B cell (primary cell): ENCODE results near the gene AGFG2. TPM values are rescaled to one million over a fixed set of nuclear protein-coding genes. Genes with fewer than 3 reads are reported as not detected.
"Not testable (repeated sequence)": the region's sequence is repeated elsewhere in the genome, so short reads cannot be mapped to it uniquely, and the experiment has no call there.

Experiments used
- ATAC-seq: fragments of 200-7000 bp; cut with Tn5 transposase; one replicate; pipeline ENCODE4 v1.10.0; 2021; ENCODE audit warnings: low read depth, mild to moderate bottlenecking, moderate number of reproducible peaks, moderate library complexity
- CTCF ChIA-PET: fragments of 350-600 bp; sonication (Branson Sonifier 250); formaldehyde crosslinking; loops from one replicate; lab custom pipeline; 2021; ENCODE audit warnings: antibody characterized with exemption, inconsistent platforms; lab: Charles Lee
- POLR2A ChIA-PET: fragments of 350-600 bp; sonication (Branson Sonifier 250); formaldehyde crosslinking; loops from one replicate; lab custom pipeline; 2021; ENCODE audit warnings: antibody characterized with exemption; lab: Charles Lee
- DNase-seq: peaks from one replicate; pipeline ENCODE4 v3.0.0; 2013
- H2AFZ ChIP-seq: 2 replicates; pipeline ENCODE4 v1.6.1; 2012; ENCODE audit warnings: mild to moderate bottlenecking, low read depth, low read length; ENCODE audit not compliant: insufficient read depth, poor library complexity, severe bottlenecking
- H3K27ac ChIP-seq, 2 donors: 1 replicate in 1 of 2; 2 replicates in 1 of 2; pipeline ENCODE4 v1.5.1; 2012 to 2013; ENCODE audit warnings: low read length in 2 of 2, mild to moderate bottlenecking in 2 of 2, moderate library complexity in 1 of 2
- H3K27me3 ChIP-seq, 4 experiments: fragments of 200-600 bp in 1 of 4; sonication (generic) in 1 of 4; replicated peaks in 1 of 4; 1 replicate in 2 of 4; 2 replicates in 2 of 4; pipeline versions ENCODE4 v1.6.1 to v1.7.0; 2013 to 2016; ENCODE audit warnings: low read length in 3 of 4, mild to moderate bottlenecking in 2 of 4, mixed read lengths in 1 of 4, moderate library complexity in 1 of 4; ENCODE audit not compliant: insufficient read depth in 4 of 4, control insufficient read depth in 3 of 4; ENCODE audit errors: control extremely low read depth in 1 of 4
- H3K36me3 ChIP-seq, 2 experiments: replicated peaks in 1 of 2; 1 replicate in 1 of 2; 2 replicates in 1 of 2; pipeline versions ENCODE4 v1.6.1 to v1.7.1; 2013; ENCODE audit warnings: low read length in 1 of 2; ENCODE audit not compliant: insufficient read depth in 2 of 2, control insufficient read depth in 1 of 2; ENCODE audit errors: control extremely low read depth in 1 of 2, extremely low read depth in 1 of 2
- H3K4me1 ChIP-seq, 2 donors: fragments of 200-600 bp in 1 of 2; sonication (generic) in 1 of 2; 1 replicate in 1 of 2; 2 replicates in 1 of 2; pipeline versions ENCODE4 v1.5.1 to v1.6.1; 2013 to 2017; ENCODE audit warnings: low read length in 2 of 2; ENCODE audit not compliant: control insufficient read depth in 2 of 2, insufficient read depth in 2 of 2
- H3K4me2 ChIP-seq: replicated peaks from 2 replicates; pipeline ENCODE3; 2012; ENCODE audit warnings: mild to moderate bottlenecking, low read depth, low read length; ENCODE audit not compliant: poor library complexity, severe bottlenecking
- H3K4me3 ChIP-seq, 5 experiments: fragments of 200-600 bp in 1 of 5; sonication (generic) in 1 of 5; 1 replicate in 3 of 5; 2 replicates in 2 of 5; pipeline versions ENCODE4 v1.5.1 to v1.7.0; 2011 to 2016; ENCODE audit warnings: low read length in 4 of 5, mild to moderate bottlenecking in 4 of 5, low read depth in 2 of 5, control low read depth in 1 of 5, moderate library complexity in 1 of 5; ENCODE audit not compliant: insufficient read depth in 1 of 5; ENCODE audit errors: control extremely low read depth in 1 of 5, extremely low read depth in 1 of 5
- H3K79me2 ChIP-seq: fragments of 200-600 bp; sonication (generic); one replicate; pipeline ENCODE4 v1.6.0; 2016; ENCODE audit warnings: low read length; ENCODE audit not compliant: control insufficient read depth, insufficient read depth
- H3K9ac ChIP-seq: fragments of 200-600 bp; sonication (generic); 2 replicates; pipeline ENCODE4 v1.6.1; 2017; ENCODE audit warnings: mild to moderate bottlenecking, low read length, moderate library complexity
- H3K9me3 ChIP-seq, 3 donors: one replicate each; pipeline versions ENCODE4 v1.6.1 to v1.7.1; 2013; ENCODE audit warnings: low read length in 2 of 3; ENCODE audit not compliant: control insufficient read depth in 2 of 3, insufficient read depth in 1 of 3; ENCODE audit errors: control extremely low read depth in 1 of 3
- H4K20me1 ChIP-seq: 2 replicates; pipeline ENCODE4 v1.6.0; 2012; ENCODE audit warnings: mild to moderate bottlenecking, low read length; ENCODE audit not compliant: insufficient read depth, control insufficient read depth, poor library complexity, severe bottlenecking
- H3K27ac Mint-ChIP-seq: one replicate; pipeline ENCODE4 v1.8.0; 2021; ENCODE audit warnings: mixed read lengths
- H3K27me3 Mint-ChIP-seq: one replicate; pipeline ENCODE4 v1.8.0; 2021; ENCODE audit warnings: mixed read lengths
- H3K4me1 Mint-ChIP-seq: one replicate; pipeline ENCODE4 v1.8.0; 2021; ENCODE audit warnings: mixed read lengths
- H3K4me3 Mint-ChIP-seq: one replicate; pipeline ENCODE4 v1.8.0; 2021; ENCODE audit warnings: mixed read lengths
- H3K9me3 Mint-ChIP-seq: one replicate; pipeline ENCODE4 v1.8.0; 2022; ENCODE audit warnings: mixed read lengths; ENCODE audit not compliant: insufficient read depth
- CTCF ChIP-seq: fragments of 200-600 bp; IDR thresholded peaks from one replicate; pipeline ENCODE4 v1.8.0; 2022; ENCODE audit warnings: antibody characterized with exemption, mild to moderate bottlenecking
- EZH2 ChIP-seq: IDR thresholded peaks from 2 replicates; pipeline ENCODE4 v1.6.1; 2012; ENCODE audit warnings: borderline replicate concordance, low read depth, mild to moderate bottlenecking, moderate library complexity, low read length; ENCODE audit not compliant: insufficient read depth, poor library complexity, severe bottlenecking
- WGBS: methylation state at CpG from one replicate; pipeline ENCODE4 v1.1.5; 2013; ENCODE audit warnings: missing lambda C conversion rate; ENCODE audit not compliant: insufficient coverage; 5-methylcytosine and 5-hydroxymethylcytosine counted together
- intact Hi-C: fragments of 100-400 bp; cut with micrococcal nuclease; formaldehyde crosslinking; loops from one replicate; pipeline ENCODE4 v1.10.0; 2022
- polyA plus RNA-seq: library from polyadenylated mRNA; depleted of rRNA; stranded (reverse); fragments of >200 nt; gene quantifications from 2 replicates; pipeline ENCODE4 v1.2.3, GENCODE V29; 2012
- total RNA-seq, 2 donors: library from RNA; stranded (reverse); fragments of 120-200 nt in 1 of 2; gene quantifications; 1 replicate in 1 of 2; 2 replicates in 1 of 2; pipeline versions ENCODE4 v1.2.3 to v1.2.4, GENCODE V29; 2013 to 2022

AGFG2 gene
- total and polyA plus RNA-seq, 2 donors (not counting 1 experiment from before 2014, with no cell fraction given), result 11.0 TPM

- H3K4me3 Mint-ChIP-seq, H3K4me3 ChIP-seq, H3K27me3 Mint-ChIP-seq, H4K20me1 ChIP-seq, H3K27ac Mint-ChIP-seq, H3K9ac ChIP-seq, H3K4me1 ChIP-seq, H3K36me3 ChIP-seq, DNase-seq, H3K4me2 ChIP-seq, ATAC-seq, H3K27ac ChIP-seq, intact Hi-C loops, H3K79me2 ChIP-seq, H3K27me3 ChIP-seq, H2AFZ ChIP-seq, POLR2A ChIA-PET, H3K9me3 ChIP-seq, H3K4me1 Mint-ChIP-seq, H3K9me3 Mint-ChIP-seq: not testable (repeated sequence)
- CTCF ChIA-PET, result interaction anchor here (1.2 to 1.5 kb wide), 3 partner anchors 31 to 59 kb away, joined by 3 to 6 read pairs (median 4); no protein-coding TSS in a partner anchor
- WGBS, result 100% methylated on average over 3 of the region's 12 CpGs
Observed at GRCh38 chr7:100528108-100528866, 10.7 kb upstream of the AGFG2 start.

- ATAC-seq, result no peak
- no peak for DNase-seq
- H3K4me3 ChIP-seq, result no peak overlapping the region
- no peaks in the 10 kb centered on the region for H3K4me1 Mint-ChIP-seq
- TF ChIP-seq EZH2 (no peak), CTCF (no peak)
- H3K79me2 ChIP-seq, result no peaks in the 10 kb centered on the region
- peaks cover 9% of the 10 kb centered on the region for H3K27me3 Mint-ChIP-seq
- H3K9me3 Mint-ChIP-seq, result no peaks in the 10 kb centered on the region
- POLR2A ChIA-PET, result interaction anchor here (0.7 kb wide), 1 partner anchor 64 kb away, joined by 3 read pairs; no protein-coding TSS in a partner anchor
- intact Hi-C loops, result no loop called here
- H3K4me2 ChIP-seq, result no peak overlapping the region
- no peak overlapping the region for H3K27ac Mint-ChIP-seq
- H3K36me3 ChIP-seq, result no peaks in the 10 kb centered on the region
- CTCF ChIA-PET, result interaction anchor here (0.7 to 1.2 kb wide), 2 partner anchors 56 to 461 kb away, joined by 3 read pairs; no protein-coding TSS in a partner anchor
- no peaks in the 10 kb centered on the region for H4K20me1 ChIP-seq
- H2AFZ ChIP-seq, result no peak overlapping the region
- H3K9ac ChIP-seq, result no peak overlapping the region
- no peaks in the 10 kb centered on the region for H3K9me3 ChIP-seq
- H3K27ac ChIP-seq, result no peak overlapping the region
- H3K4me1 ChIP-seq, result no peaks in the 10 kb centered on the region
- H3K4me3 Mint-ChIP-seq, result no peak overlapping the region
- no peaks in the 10 kb centered on the region for H3K27me3 ChIP-seq
- WGBS, result 93% methylated on average over 8 of the region's 14 CpGs
Observed at GRCh38 chr7:100532165-100533022, 6.6 kb upstream of the AGFG2 start.

GRCh38 chr7:100535982-100536381 is 3.0 kb upstream of the AGFG2 start:
- H3K9ac ChIP-seq, H3K9me3 Mint-ChIP-seq, DNase-seq, H2AFZ ChIP-seq, intact Hi-C loops, H4K20me1 ChIP-seq, H3K4me3 Mint-ChIP-seq, H3K27me3 Mint-ChIP-seq, H3K36me3 ChIP-seq, H3K27ac ChIP-seq, H3K9me3 ChIP-seq, H3K4me3 ChIP-seq, ATAC-seq, H3K4me2 ChIP-seq, H3K27ac Mint-ChIP-seq, H3K27me3 ChIP-seq: not testable (repeated sequence)
- H3K4me1 ChIP-seq, result peaks cover 14 to 16% of the 10 kb centered on the region in 2 donors
- CTCF ChIA-PET, result interaction anchor here (1.7 to 1.8 kb wide), 2 partner anchors 12 to 24 kb away, joined by 3 to 13 read pairs; no protein-coding TSS in a partner anchor
- H3K79me2 ChIP-seq, result peaks cover 20% of the 10 kb centered on the region
- POLR2A ChIA-PET, result interaction anchor here (0.7 kb wide), 1 partner anchor 58 kb away, joined by 3 read pairs; no protein-coding TSS in a partner anchor
- 100% methylated on average over 1 of the region's 9 CpGs for WGBS
- peaks cover 16% of the 10 kb centered on the region for H3K4me1 Mint-ChIP-seq
